Ecto neural progenitor cell (in vitro differentiated cells): ENCODE results near the gene RALGAPA1.
"Not testable (repeated sequence)": the region's sequence is repeated elsewhere in the genome, so short reads cannot be mapped to it uniquely, and the experiment has no call there.

Experiments
- DNase-seq: peaks from one replicate; pipeline ENCODE4 v3.0.0-alpha.2; 2018; ENCODE audit warnings: low spot score

The RALGAPA1 gene

GRCh38 chr14:35761922-35762321 is 47.2 kb downstream of the RALGAPA1 start:
- DNase-seq = no peak

- DNase-seq = no peak
Measured at GRCh38 chr14:35760143-35760542, 49.0 kb downstream of the RALGAPA1 start.

DNA sequence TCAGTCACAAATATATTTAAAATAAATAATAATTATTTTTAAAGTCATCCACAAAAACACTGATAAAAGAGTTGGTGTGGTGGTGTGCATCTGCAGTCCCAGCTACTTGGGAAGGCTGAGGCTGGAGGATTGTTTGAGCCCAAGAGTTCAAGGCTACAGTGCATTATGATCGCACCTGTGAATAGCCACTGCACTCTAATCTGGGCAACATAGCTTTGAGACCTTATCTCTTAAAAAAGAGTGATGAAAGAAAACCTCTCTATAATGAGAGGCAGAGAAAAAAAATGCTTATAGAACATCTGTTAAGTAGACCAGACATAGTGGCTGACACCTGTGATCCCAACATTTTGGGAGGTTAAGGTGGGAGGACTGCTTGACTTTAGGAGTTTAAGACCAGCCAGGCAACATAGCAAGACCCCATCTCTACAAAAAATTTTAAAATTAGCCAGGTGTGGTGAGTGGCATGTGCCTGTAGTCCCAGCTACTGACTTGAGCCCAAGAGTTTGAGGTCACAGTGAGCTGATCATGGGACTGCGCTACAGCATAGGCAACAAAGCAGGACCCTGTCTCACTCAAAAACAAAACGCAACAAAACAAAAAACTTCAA is 50.5 kb downstream of the RALGAPA1 start:
- no peak for DNase-seq

- DNase-seq = no peak
Measured at GRCh38 chr14:35754671-35755070, 54.4 kb downstream of the RALGAPA1 start.

DNA sequence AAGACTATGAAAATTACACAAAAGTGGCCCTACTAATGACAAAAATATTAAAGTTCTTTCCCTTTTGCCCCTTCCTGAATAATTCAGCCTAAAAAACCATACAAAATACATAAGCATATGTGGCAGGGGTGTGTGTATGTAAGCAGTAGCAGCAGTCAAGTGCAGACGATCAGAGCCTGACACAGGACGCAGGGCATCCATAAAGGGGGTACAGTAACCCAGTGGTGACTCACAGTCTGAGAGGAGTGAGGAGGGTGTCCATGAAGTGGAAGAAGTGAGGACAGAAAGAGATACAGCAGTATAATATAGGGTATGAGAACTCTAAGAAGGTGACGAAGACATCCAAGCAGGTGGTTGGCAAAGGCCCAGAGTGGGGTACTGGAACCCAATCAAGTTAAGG is 56.7 kb downstream of the RALGAPA1 start:
- no peak for DNase-seq

DNA sequence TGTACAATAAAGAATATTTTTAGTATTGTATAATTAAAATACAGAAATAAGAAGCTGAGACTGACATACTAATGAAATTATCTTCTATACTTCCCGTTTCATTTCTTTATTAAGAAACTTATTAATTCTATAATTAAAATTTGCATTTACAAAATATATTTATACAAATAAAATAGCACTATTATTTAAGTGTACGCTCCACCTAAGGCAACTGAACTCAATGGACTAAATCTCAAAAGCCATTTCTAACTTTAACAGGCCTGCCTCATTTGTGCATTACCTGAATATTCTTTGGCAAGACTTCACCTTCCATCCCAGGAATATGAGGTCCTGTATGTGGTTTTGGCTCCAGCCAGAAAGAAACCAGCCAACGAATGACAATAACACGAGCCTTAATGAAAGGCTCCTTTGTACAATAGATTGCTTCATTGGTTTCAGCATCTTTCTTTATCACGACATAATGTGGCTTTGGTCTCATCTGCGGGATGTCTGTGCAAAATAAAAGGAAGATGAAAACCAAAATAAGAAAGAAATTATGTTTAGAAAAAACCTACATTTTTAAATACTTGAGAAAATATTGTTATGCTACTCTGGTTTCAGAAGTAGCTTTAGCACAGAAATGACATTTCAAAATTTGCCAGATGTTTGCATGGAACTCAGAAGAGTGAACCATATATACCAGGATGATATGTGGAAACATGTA is 58.7 kb downstream of the RALGAPA1 start:
- no peak for DNase-seq

- no peak for DNase-seq
Measured at GRCh38 chr14:35747379-35747778, 61.7 kb downstream of the RALGAPA1 start.

GRCh38 chr14:35742442-35742841 is 66.7 kb downstream of the RALGAPA1 start:
- DNase-seq = no peak

GRCh38 chr14:35742032-35742371 is 67.1 kb downstream of the RALGAPA1 start:
- no peak for DNase-seq

- DNase-seq = no peak
Measured at GRCh38 chr14:35741345-35742031, 67.6 kb downstream of the RALGAPA1 start.

GRCh38 chr14:35740215-35740614 is 68.9 kb downstream of the RALGAPA1 start:
- no peak for DNase-seq

- not testable (repeated sequence) for DNase-seq
Measured at GRCh38 chr14:35735163-35735562, 73.9 kb downstream of the RALGAPA1 start.

DNA sequence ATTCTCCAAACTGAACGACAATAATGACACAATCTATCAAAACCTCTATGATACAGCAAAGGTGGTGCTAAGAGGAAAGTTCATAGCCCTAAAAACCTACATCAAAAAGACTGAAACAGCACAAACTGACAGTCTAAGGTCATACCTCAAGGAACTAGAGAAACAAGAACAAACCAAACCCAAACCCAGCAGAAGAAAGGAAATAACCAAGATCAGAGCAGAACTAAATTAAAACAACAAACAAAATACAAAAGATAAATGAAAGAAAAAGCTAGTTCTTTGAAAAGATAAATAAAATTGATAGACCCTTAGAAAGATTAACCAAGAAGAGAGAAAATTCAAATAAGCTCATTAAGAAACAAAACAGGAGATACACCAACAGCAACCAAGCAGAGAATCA is 75.6 kb downstream of the RALGAPA1 start:
- DNase-seq = not testable (repeated sequence)

DNA sequence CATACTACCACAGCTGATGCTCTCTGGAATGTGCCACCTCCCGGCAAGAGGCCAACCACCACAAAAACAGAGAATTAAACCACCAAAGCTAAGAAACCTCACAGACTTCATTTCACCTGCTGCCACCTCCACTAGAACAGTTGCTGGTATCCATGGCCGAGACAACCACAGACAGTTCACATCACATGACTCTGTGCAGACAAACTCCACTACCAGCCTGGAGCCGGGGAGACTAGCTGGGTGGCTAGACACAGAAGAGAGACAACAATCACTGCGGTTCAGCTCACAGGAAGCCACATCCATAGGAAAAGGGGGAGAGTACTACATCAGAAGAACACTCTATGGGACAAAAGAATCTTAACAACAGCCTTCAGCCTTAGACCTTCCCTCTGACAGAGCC is 78.2 kb downstream of the RALGAPA1 start:
- no peak for DNase-seq

- DNase-seq = no peak
Measured at GRCh38 chr14:35727764-35728163, 81.3 kb downstream of the RALGAPA1 start.

GRCh38 chr14:35725930-35726329 is 83.2 kb downstream of the RALGAPA1 start:
- no peak for DNase-seq

GRCh38 chr14:35715079-35715478 is 94.0 kb downstream of the RALGAPA1 start:
- DNase-seq = no peak

DNA sequence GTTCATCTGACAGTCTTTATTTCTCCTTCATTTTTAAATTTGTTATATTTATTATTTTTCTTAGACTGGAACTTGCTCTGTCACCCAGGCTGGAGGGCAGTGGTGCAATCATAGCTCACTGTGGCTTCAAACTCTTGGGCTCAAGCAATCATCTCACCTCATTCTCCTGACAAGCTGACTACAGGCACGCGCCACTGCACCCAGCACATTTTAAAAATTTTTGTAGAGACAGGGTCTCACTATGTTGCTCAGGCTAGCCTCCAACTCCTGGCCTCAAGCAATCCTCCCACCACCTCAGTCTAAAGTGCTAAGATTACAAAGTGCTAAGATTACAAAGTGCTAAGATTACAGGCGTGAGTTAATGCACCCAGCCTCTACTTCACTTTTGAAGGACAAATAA is 96.6 kb downstream of the RALGAPA1 start:
- DNase-seq = no peak

GRCh38 chr14:35708062-35708461 is 101.0 kb downstream of the RALGAPA1 start:
- DNase-seq = no peak

- DNase-seq = no peak
Measured at GRCh38 chr14:35705636-35706035, 103.5 kb downstream of the RALGAPA1 start.

DNA sequence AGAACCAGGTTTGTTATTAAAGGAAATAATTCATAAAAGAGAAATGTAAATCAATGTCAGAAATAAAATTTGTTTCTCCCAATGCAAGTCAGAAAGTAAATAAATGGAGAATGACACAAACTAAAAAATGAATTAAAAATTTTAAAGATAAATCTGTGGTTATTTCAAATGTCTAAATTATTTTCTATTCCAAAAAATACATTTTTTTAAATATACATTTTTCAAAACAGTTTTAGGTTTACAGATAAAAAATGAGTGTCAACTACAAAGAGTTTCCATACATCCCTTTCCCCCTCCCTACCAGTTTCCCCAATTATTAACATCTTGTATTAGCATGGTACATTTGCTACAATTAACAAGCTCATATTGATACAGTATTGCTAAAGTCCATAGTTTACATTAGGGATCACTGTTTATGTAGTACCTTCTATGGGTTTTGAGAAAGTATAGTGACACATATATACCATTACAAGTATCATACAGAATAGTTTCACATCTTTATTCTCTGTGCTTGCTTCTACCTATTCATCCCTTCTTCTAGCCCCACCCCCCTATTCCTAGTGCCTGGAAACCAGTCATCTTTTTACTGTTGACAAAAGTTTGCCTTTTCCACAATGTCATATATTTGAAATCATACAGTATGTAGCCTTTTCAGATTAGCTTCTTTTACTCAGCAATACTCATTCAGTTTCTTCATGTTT is 104.2 kb downstream of the RALGAPA1 start:
- DNase-seq = no peak

GRCh38 chr14:35701531-35701930 is 107.6 kb downstream of the RALGAPA1 start:
- DNase-seq = no peak
